ENCODE data around the gene MYL2.

MYL2 gene

GRCh38 chr12:110888256-110888991, 32.0 kb downstream of the MYL2 start:
- DNase-seq = no peak

DNA sequence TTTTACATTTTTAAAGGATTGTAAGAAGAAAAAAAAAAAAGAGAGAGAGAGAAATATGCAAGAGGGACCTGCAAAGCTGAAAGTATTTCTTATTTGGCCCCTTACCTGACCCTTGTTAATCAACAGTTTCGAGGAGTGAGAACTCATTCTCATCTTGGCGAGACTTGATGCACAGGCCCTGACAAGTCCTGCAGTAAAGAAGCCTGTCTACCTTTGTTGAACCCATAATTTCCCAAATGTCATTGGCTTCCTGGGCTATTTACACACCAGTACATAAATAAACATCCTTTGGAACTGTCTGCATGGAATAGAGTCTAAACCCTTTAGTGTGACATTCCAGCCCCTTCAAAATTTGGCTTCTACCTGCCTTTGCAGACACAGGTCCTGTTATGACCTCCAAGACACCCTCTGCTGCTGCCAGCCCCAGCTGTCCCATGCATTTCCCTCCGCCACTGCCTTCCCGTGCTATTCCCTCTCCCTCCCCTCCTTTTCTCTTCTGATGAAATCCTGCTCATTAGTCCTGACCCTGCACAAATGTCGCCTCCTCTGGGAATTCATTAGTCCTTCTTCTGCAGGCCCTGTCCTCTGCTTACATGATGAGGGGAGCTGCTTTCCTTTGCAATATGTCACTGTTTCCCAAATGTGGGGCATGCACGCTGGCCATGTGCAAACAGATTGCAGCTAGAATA, 35.1 kb downstream of the MYL2 start:
- no peak for DNase-seq

DNA sequence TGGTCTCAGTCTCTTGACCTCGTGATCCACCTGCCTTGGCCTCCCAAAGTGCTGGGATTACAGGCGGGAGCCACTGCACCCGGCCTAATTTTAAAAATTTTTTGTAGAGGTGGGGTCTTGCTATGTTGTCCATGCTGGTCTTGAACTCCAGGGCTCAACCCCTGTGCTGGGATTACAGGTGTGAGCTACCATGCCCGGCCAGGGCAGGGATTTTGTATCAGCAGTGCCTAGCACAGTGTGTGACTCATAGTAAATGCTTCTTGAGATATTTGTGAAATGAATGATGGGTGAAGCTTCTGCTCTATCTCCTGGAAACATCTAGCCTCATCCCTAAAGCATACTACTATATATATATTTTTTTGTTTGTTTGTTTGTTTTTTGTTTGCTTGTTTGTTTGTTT, 37.1 kb downstream of the MYL2 start:
- DNase-seq = no peak

- DNase-seq = no peak
These were observed 39.7 kb downstream of the MYL2 start for GRCh38 chr12:110880651-110881050.

- DNase-seq = no peak
These were observed 45.6 kb downstream of the MYL2 start for GRCh38 chr12:110874781-110875180.

GRCh38 chr12:110874351-110874750, 46.0 kb downstream of the MYL2 start:
- no peak for DNase-seq

- no peak for DNase-seq
These were observed 48.3 kb downstream of the MYL2 start for GRCh38 chr12:110872100-110872499.

DNA sequence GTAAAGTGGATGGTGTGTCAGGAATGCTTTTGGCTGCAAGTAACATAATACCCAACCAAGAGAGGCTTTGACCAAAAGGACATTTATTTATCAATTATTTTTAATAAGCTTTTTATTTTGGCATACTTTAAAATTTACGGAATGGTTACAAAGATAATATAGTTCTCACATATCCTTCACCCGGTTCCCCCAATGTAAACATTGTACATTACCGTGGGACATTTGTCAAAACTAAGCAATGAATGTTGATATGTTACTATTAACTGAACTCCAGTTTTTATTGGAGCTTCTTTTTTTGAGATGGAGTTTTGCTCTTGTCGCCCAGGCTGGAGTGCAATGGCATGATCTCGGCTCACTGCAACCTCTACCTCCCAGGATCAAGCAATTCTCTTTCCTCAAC, 50.6 kb downstream of the MYL2 start:
- DNase-seq = no peak

DNA sequence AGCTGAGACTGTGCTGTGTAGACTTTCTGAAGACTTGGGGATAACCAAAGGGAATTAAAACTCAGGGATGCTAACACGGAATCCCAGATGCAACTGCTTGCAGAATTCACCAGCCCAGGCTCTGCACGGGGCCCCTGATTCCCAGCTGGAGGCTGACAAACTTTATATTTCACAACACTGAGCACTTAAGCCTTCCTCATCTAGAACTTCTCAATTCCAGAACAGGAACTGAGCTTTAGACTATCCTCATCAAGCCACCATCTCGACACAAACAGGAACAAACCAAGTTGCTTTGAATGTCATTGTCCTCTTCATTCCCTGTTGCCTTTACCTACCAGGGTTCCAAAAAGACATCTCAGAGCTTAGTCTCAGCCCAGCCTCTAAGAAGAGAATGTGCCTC, 51.4 kb downstream of the MYL2 start:
- DNase-seq = no peak

- DNase-seq = no peak
These were observed 54.9 kb downstream of the MYL2 start for GRCh38 chr12:110865521-110865920.

GRCh38 chr12:110863161-110863560, 57.2 kb downstream of the MYL2 start:
- DNase-seq = no peak

DNA sequence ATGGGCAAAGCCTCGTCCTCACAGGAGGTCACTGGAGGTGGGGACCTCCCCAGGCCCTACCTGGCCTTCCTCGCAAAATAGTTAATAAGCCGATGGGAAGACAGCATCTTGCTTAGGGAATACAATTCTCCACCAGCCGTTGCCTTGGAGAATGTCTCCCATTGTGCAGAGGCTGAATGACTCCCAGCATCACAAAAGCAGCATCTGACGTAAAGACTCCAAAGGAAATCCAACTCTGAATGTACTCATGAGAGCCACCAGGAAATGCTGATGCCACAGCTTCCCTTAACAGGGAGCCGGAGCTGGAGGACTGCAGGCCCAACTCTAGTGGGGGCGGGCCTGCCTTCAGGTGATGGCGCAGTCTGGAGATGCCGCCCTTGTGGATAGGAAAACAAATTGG, 58.0 kb downstream of the MYL2 start:
- DNase-seq = no peak

DNA sequence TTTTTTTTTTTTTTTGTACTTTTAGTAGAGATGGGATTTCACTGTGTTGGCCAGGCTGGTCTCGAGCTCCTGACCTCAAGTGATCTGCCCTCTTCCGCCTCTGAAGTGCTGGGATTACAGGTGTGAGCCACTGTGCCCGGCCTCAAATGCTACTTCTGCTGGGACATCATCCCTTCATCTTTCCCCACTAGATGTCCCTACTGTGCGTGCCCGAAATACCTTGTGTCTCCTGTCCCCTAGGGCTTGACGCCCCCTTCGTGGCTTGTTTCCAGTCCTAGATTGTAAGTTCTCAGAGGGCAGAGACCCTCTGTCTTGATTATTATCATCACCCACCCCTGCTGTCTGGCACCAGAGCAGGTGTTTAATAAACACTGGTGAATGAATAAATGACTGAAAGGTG, 58.6 kb downstream of the MYL2 start:
- DNase-seq = no peak
